Astrocyte (in vitro differentiated cells and primary cell): ENCODE results near the gene TWF2.

Experiments used
- EZH2 ChIP-seq: IDR thresholded peaks from 2 replicates; pipeline ENCODE4 v1.6.1; 2012; ENCODE audit warnings: mild to moderate bottlenecking, low read length, inconsistent platforms; ENCODE audit not compliant: insufficient read depth
- TF ChIP-seq, protein P1 (sequence below): IDR thresholded peaks from 2 replicates; pipeline ENCODE4 v1.5.1; 2011; ENCODE audit warnings: low read depth, mild to moderate bottlenecking, inconsistent platforms, low read length, moderate library complexity; ENCODE audit not compliant: insufficient read depth

- TF ChIP-seq, protein P1, sequence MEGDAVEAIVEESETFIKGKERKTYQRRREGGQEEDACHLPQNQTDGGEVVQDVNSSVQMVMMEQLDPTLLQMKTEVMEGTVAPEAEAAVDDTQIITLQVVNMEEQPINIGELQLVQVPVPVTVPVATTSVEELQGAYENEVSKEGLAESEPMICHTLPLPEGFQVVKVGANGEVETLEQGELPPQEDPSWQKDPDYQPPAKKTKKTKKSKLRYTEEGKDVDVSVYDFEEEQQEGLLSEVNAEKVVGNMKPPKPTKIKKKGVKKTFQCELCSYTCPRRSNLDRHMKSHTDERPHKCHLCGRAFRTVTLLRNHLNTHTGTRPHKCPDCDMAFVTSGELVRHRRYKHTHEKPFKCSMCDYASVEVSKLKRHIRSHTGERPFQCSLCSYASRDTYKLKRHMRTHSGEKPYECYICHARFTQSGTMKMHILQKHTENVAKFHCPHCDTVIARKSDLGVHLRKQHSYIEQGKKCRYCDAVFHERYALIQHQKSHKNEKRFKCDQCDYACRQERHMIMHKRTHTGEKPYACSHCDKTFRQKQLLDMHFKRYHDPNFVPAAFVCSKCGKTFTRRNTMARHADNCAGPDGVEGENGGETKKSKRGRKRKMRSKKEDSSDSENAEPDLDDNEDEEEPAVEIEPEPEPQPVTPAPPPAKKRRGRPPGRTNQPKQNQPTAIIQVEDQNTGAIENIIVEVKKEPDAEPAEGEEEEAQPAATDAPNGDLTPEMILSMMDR: no peak
- no peak for TF ChIP-seq EZH2
Measured at GRCh38 chr3:52233108-52233591, 5.8 kb downstream of the TWF2 start.
